ENCODE data around the gene CCN5. TPM values are rescaled to one million over a fixed set of nuclear protein-coding genes. Genes with fewer than 3 reads are reported as not detected.

The CCN5 gene
- total RNA-seq, 1 experiment from 2014 or later = 0.37 TPM

GRCh38 chr20:44707018-44707579 lies 8.1 kb upstream of the CCN5 start:
- no peak for TF ChIP-seq ZNF532 (CRISPR knock-in tag; IDR thresholded peaks at IDR 0.05; ENCODE audit: borderline replicate concordance)
- TF ChIP-seq MLX (CRISPR knock-in tag; IDR thresholded peaks at IDR 0.05) = no peak
- no peak for TF ChIP-seq FOXP1 (CRISPR knock-in tag; IDR thresholded peaks at IDR 0.05; ENCODE audit: borderline replicate concordance)
- TF ChIP-seq RELA (CRISPR knock-in tag; IDR thresholded peaks at IDR 0.05; ENCODE audit: borderline replicate concordance) = no peak
- no peak for TF ChIP-seq ZNF121 (CRISPR knock-in tag; IDR thresholded peaks at IDR 0.05)
- TF ChIP-seq CTCF (IDR thresholded peaks at IDR 0.05) = no peak
- TF ChIP-seq NR2C2 (CRISPR knock-in tag; IDR thresholded peaks at IDR 0.05) = no peak
- TF ChIP-seq E2F5 (CRISPR knock-in tag; IDR thresholded peaks at IDR 0.05) = no peak
- no peak for TF ChIP-seq ESRRA (CRISPR knock-in tag; IDR thresholded peaks at IDR 0.05; ENCODE audit: borderline replicate concordance)
- no peak for TF ChIP-seq ZSCAN18 (CRISPR knock-in tag; IDR thresholded peaks at IDR 0.05)
- TF ChIP-seq STAT6 (CRISPR knock-in tag; conservative IDR thresholded peaks at IDR 0.05; ENCODE audit: low read depth) = no peak
- no peak for TF ChIP-seq E2F4 (CRISPR knock-in tag; IDR thresholded peaks at IDR 0.05; ENCODE audit: borderline replicate concordance, low read depth)
- Mint-ChIP-seq H3K36me3 (no peaks in the 10 kb centered on the region), H3K27me3 (ENCODE audit: low read depth) (no peaks in the 10 kb centered on the region; the same call in 1 of the 2 replicates), H3K27ac (no peak overlapping the region), H3K4me3 (no peak overlapping the region), H3K9me3 (no peaks in the 10 kb centered on the region), H3K4me1 (peaks cover 6% of the 10 kb centered on the region; the same call in 1 of the 2 replicates)
- POLR2A ChIA-PET = no interaction called here
- no peak for DNase-seq (ENCODE audit: low spot score)
- ATAC-seq = no peak
- CTCF ChIA-PET = interaction anchor here (2.0 kb wide), 1 partner anchor 11 kb away, joined by 8 read pairs; no protein-coding TSS in a partner anchor
